Measurements from ENCODE around the gene DNMT3L.

- TF ChIP-seq, protein P1, sequence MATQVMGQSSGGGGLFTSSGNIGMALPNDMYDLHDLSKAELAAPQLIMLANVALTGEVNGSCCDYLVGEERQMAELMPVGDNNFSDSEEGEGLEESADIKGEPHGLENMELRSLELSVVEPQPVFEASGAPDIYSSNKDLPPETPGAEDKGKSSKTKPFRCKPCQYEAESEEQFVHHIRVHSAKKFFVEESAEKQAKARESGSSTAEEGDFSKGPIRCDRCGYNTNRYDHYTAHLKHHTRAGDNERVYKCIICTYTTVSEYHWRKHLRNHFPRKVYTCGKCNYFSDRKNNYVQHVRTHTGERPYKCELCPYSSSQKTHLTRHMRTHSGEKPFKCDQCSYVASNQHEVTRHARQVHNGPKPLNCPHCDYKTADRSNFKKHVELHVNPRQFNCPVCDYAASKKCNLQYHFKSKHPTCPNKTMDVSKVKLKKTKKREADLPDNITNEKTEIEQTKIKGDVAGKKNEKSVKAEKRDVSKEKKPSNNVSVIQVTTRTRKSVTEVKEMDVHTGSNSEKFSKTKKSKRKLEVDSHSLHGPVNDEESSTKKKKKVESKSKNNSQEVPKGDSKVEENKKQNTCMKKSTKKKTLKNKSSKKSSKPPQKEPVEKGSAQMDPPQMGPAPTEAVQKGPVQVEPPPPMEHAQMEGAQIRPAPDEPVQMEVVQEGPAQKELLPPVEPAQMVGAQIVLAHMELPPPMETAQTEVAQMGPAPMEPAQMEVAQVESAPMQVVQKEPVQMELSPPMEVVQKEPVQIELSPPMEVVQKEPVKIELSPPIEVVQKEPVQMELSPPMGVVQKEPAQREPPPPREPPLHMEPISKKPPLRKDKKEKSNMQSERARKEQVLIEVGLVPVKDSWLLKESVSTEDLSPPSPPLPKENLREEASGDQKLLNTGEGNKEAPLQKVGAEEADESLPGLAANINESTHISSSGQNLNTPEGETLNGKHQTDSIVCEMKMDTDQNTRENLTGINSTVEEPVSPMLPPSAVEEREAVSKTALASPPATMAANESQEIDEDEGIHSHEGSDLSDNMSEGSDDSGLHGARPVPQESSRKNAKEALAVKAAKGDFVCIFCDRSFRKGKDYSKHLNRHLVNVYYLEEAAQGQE (IDR thresholded peaks at IDR 0.05; ENCODE audit: insufficient read depth in 1 of 2, low read depth in 2 of 2, low read length in 2 of 2) = no peak
- TF ChIP-seq POLR2AphosphoS5 (IDR thresholded peaks at IDR 0.05; ENCODE audit: low read depth, low read length) (no peak), SIN3A (IDR thresholded peaks at IDR 0.05; ENCODE audit: borderline replicate concordance, insufficient read depth, low read length) (no peak), TAF1 (IDR thresholded peaks at IDR 0.05; ENCODE audit: borderline replicate concordance, insufficient read depth, low read length) (no peak)
Measured at GRCh38 chr21:44279354-44280260, 17.9 kb upstream of the DNMT3L start.

Data from PFSK-1 (cell line).